ENCODE measurements around the gene SLC25A21. TPM values are rescaled to one million over a fixed set of nuclear protein-coding genes. Genes with fewer than 3 reads are reported as not detected.

SLC25A21 gene
- total and polyA plus RNA-seq, 7 donors = 0.13 to 1.5 (median 1.1) TPM; not detected in 2

DNA sequence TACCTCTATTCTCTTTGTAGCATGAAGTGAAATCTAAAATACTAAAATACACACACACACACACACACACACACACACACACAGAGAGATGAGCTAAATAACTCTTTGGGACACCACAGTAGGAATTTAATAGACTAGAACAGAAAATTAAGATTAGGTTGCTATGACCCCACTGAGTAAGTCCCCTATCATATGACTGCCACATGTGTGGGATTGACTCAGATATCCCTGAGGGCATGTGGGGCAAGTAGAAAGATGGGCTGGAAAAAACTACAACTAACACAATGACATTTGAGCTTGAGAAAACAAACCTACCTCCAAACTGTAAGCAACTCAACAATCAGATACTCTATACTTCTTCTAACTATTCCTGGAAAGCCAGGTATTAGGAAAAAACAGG, 27.0 kb downstream of the SLC25A21 start:
- Histone ChIP-seq H3K9me3 (no peaks in the 10 kb centered on the region), H3K4me3 (no peak overlapping the region), H3K27ac (no peak overlapping the region), H3K36me3 (no peaks in the 10 kb centered on the region), H3K4me1 (peaks cover 0 to 6% (median 0%) of the 10 kb centered on the region in 4 donors), H3K27me3 (no peaks in the 10 kb centered on the region)
- no peak for DNase-seq
- intact Hi-C loops (cut with DNase I) = no loop called here
- TF ChIP-seq POLR2A (IDR thresholded peaks at IDR 0.05) (no peak), CTCF (IDR thresholded peaks at IDR 0.05) (no peak), EP300 (IDR thresholded peaks at IDR 0.05) (no peak), POLR2AphosphoS5 (IDR thresholded peaks at IDR 0.05) (no peak)

- 90 to 94% methylated on average over 3 of the region's 3 CpGs for WGBS, 2 donors
- no peak overlapping the region for H3K27ac ChIP-seq
- TF ChIP-seq POLR2AphosphoS5 (IDR thresholded peaks at IDR 0.05) = no peak
- TF ChIP-seq EP300 (IDR thresholded peaks at IDR 0.05) = no peak
- TF ChIP-seq POLR2A (IDR thresholded peaks at IDR 0.05) = no peak
- TF ChIP-seq CTCF (IDR thresholded peaks at IDR 0.05) = no peak
- no peaks in the 10 kb centered on the region for H3K36me3 ChIP-seq
- H3K4me1 ChIP-seq = peaks cover 0 to under 1% (median 0%) of the 10 kb centered on the region in 4 donors
- H3K9me3 ChIP-seq = no peaks in the 10 kb centered on the region
- intact Hi-C loops (cut with DNase I) = no loop called here
- DNase-seq = no peak
- no peak overlapping the region for H3K4me3 ChIP-seq
- no peaks in the 10 kb centered on the region for H3K27me3 ChIP-seq
Observed at GRCh38 chr14:37144729-37145363, 27.6 kb downstream of the SLC25A21 start.

DNA sequence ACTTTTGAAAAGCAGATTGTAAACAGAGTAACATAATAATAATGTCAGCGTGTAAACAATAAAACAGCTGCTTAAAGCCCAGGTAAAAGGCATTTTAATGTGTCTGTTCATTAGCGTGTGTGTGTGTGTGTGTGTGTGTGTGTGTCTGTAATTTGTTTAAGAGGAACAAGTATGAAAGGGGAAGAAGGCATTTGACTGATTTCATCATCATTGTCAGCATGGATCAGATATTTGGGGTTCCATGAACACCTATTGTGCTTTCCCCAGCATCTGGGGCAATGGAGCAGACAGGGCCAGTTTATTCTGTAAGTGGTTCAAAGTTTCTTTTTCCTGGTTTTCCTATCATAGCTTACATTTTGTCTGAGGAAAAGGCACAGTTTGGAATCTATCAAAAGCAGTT, 28.9 kb downstream of the SLC25A21 start:
- H3K4me1 ChIP-seq = no peaks in the 10 kb centered on the region
- no peaks in the 10 kb centered on the region for H3K36me3 ChIP-seq
- H3K4me3 ChIP-seq = no peak overlapping the region
- intact Hi-C loops (cut with DNase I) = no loop called here
- no peak overlapping the region for H3K27ac ChIP-seq
- H3K9me3 ChIP-seq = no peaks in the 10 kb centered on the region
- DNase-seq = no peak
- H3K27me3 ChIP-seq = no peaks in the 10 kb centered on the region
- TF ChIP-seq POLR2AphosphoS5 (IDR thresholded peaks at IDR 0.05) (no peak), EP300 (IDR thresholded peaks at IDR 0.05) (no peak), POLR2A (IDR thresholded peaks at IDR 0.05) (no peak), CTCF (IDR thresholded peaks at IDR 0.05) (no peak)
- WGBS, 2 donors = 65 to 73% methylated on average over 2 of the region's 2 CpGs

DNA sequence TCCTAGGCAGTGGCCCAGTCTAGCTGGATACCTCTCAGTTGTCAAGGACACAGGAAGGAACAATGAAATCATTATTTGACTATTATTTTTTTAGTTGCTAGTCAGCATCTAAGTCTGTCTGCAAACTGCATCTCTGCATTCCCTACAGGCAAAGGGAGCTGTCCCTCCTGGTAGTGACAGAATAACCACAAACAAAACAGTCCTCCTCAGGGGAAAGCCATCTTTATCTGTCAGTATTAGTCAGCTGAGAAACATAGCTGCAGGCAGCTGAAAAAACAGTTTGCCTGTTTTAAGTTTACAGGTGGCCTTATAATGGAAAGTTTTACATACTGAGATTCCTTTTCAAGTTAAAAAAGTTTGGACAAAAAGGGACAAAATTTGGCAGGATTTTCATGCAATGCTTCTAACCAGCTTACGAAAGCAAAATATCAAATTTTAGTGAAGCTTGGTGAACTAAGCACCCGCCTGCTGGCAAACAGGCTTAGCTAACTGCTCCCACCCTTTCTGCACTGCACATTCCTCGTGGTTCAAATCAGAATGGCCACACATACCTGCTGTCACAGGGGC, 29.5 kb downstream of the SLC25A21 start:
- WGBS, 2 donors = 72% methylated on average over 3 of the region's 3 CpGs
- no peaks in the 10 kb centered on the region for H3K9me3 ChIP-seq
- no peaks in the 10 kb centered on the region for H3K27me3 ChIP-seq
- H3K36me3 ChIP-seq = no peaks in the 10 kb centered on the region
- TF ChIP-seq POLR2A (IDR thresholded peaks at IDR 0.05) (no peak), EP300 (IDR thresholded peaks at IDR 0.05) (no peak), POLR2AphosphoS5 (IDR thresholded peaks at IDR 0.05) (no peak), CTCF (IDR thresholded peaks at IDR 0.05) (no peak)
- no peak overlapping the region for H3K27ac ChIP-seq
- intact Hi-C loops (cut with DNase I) = no loop called here
- H3K4me1 ChIP-seq = no peaks in the 10 kb centered on the region
- no peak overlapping the region for H3K4me3 ChIP-seq
- no peak for DNase-seq

DNA sequence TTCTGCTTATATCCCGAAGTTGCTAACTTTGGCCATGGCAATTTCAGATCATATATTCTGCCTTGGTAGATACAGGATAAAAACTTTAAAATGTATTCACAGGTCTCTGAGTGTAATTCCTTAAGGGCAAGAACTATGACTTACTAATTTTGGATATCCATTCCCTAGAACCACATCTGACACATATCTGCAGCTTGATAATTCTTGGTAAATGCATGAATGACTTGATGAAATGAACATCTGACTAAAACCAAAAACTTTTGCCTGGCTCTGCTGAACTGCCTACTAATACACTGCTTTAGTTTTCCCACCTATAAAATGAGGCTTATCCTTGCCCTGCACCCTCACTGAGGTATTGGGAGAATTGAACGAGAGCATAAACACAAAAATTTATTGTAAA, 32.2 kb downstream of the SLC25A21 start:
- TF ChIP-seq POLR2AphosphoS5 (IDR thresholded peaks at IDR 0.05) = no peak
- TF ChIP-seq EP300 (IDR thresholded peaks at IDR 0.05) = no peak
- no peak for TF ChIP-seq POLR2A (IDR thresholded peaks at IDR 0.05)
- TF ChIP-seq CTCF (IDR thresholded peaks at IDR 0.05) = no peak
- no peak overlapping the region for H3K27ac ChIP-seq
- H3K36me3 ChIP-seq = no peaks in the 10 kb centered on the region
- H3K9me3 ChIP-seq = no peaks in the 10 kb centered on the region
- no peaks in the 10 kb centered on the region for H3K27me3 ChIP-seq
- no peaks in the 10 kb centered on the region for H3K4me1 ChIP-seq
- intact Hi-C loops (cut with DNase I) = no loop called here
- H3K4me3 ChIP-seq = no peak overlapping the region
- DNase-seq = no peak
- 87% methylated on average over 2 of the region's 2 CpGs for WGBS, 2 donors
